ENCODE results near the gene HDAC8.

HDAC8 gene

DNA sequence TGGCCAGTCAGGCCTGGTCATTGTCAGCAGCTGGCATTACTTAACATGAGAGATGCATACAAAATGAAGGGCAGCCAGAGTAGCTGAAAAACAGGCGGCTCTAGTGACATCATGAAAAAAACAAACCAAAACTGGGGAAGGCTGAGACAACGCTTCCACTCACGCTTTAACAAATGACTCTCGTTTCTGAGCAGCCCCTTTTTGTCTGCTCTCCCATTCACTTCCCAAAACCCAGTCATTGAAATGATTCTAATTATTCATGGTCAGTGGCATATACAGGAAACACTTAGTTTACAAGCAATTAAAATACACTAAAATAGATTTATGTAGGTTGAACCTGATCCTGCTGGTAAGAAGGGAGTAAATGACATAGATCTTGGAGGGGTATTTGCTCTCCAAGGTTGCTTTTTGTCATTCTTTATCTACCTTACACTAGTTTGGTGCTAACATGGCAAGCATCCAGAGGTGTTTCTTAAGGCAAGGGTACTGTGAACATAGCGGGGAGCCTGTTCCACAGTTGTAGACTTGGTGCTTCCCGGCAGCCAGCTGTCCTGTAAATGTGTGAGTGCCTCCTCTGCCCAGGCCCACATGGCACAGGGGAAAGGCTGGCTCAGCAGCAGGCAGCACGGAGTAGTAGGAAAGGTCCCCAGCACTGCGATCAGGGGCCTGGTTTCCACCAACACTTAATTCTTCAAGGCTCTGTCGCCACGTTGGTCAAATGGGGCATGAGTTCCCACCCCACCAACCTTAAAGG is 205.8 kb downstream of the HDAC8 start:
- H3K4me3 ChIP-seq (replicated peaks in 1 of 2; ENCODE audit: low read depth in 2 of 2, low read length in 2 of 2) = no peak overlapping the region
- TF ChIP-seq, protein P1, sequence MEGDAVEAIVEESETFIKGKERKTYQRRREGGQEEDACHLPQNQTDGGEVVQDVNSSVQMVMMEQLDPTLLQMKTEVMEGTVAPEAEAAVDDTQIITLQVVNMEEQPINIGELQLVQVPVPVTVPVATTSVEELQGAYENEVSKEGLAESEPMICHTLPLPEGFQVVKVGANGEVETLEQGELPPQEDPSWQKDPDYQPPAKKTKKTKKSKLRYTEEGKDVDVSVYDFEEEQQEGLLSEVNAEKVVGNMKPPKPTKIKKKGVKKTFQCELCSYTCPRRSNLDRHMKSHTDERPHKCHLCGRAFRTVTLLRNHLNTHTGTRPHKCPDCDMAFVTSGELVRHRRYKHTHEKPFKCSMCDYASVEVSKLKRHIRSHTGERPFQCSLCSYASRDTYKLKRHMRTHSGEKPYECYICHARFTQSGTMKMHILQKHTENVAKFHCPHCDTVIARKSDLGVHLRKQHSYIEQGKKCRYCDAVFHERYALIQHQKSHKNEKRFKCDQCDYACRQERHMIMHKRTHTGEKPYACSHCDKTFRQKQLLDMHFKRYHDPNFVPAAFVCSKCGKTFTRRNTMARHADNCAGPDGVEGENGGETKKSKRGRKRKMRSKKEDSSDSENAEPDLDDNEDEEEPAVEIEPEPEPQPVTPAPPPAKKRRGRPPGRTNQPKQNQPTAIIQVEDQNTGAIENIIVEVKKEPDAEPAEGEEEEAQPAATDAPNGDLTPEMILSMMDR (IDR thresholded peaks at IDR 0.05; ENCODE audit: low read depth, low read length) = no peak
- no peak for DNase-seq (ENCODE audit: low read depth in 2 of 2)

DNA sequence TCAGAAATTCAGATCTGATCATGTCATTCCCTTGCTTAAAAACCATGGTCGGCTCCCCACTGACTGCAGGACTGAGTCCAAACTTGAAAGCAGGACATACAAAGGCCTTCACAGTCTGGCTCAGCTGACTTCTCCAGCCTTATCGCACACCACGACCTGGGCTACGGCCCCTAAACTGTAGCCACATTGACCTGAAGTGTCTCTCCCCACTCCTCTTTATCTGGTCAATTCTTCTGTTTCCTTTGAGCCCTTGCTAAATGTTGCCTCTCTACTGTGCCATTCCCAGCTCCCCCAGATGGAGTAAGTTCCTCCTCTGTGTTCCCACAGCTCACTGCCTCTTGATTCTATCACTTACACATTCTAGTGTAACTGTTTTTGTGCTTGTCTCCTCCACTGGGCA is 206.5 kb downstream of the HDAC8 start:
- TF ChIP-seq, protein P1 (IDR thresholded peaks at IDR 0.05; ENCODE audit: low read depth, low read length) = no peak
- no peak for DNase-seq (ENCODE audit: low read depth in 2 of 2)
- no peak overlapping the region for H3K4me3 ChIP-seq (replicated peaks in 1 of 2; ENCODE audit: low read depth in 2 of 2, low read length in 2 of 2)

DNA sequence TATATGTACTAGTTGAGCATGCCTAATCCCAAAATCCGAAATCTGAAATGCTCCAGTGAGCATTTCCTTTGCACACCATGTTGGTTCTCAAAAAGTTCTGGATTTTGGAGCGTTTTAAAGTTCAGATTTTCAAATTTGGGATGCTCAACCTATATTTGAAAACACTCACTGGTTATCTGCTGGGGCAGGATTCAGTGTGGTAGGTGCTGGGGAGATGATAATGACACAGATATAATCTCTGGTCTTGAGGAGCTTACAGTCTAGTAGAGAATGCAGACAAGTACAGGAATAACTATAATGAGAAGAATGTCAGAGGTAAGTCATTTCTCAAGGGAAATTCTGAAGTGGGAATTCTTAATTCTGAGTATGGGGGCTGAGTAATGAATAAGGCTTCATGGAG is 207.5 kb downstream of the HDAC8 start:
- TF ChIP-seq, protein P1 (IDR thresholded peaks at IDR 0.05; ENCODE audit: low read depth, low read length) = no peak
- H3K4me3 ChIP-seq (replicated peaks in 1 of 2; ENCODE audit: low read depth in 2 of 2, low read length in 2 of 2) = no peak overlapping the region
- no peak for DNase-seq (ENCODE audit: low read depth in 2 of 2)

DNA sequence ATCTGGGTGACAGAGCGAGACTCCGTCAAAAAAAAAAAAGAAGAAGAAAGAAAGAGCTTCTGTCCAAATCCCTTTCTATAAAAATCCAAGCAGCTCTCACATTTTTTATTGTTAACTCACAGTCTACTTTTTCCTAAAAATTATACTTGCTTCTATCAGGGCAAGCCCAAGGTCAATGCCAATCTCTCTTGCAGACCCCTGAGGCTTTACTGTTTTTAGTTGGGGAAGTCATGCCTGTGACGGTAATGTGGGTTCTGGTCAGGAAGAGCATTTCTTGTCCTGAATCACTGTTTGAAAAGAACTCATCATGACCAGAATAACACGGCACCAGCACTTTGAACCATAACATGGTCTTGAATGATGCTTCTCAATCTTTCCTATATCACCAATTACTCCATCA is 212.3 kb downstream of the HDAC8 start:
- H3K4me3 ChIP-seq (replicated peaks in 1 of 2; ENCODE audit: low read depth in 2 of 2, low read length in 2 of 2) = no peak overlapping the region
- DNase-seq (ENCODE audit: low read depth in 2 of 2) = no peak
- TF ChIP-seq, protein P1 (IDR thresholded peaks at IDR 0.05; ENCODE audit: low read depth, low read length) = no peak

DNA sequence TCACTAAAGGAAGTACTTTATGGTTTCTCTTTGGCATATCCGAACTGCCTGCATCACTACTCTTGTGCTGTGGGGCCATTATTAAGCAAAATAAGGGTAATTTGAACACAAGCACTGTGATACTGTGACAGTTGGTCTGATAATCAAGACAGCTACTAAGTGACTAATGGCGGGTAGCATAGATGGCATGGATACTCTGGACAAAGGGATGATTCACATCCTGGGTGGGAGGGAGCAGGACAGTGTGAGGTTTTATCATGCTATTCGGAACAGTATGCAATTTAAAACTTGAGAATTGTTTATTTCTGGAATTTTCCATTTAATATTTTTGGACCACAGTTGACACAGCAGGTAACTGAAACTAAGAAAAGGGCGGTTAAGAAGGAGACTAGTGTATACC is 214.3 kb downstream of the HDAC8 start:
- H3K4me3 ChIP-seq (replicated peaks in 1 of 2; ENCODE audit: low read depth in 2 of 2, low read length in 2 of 2) = no peak overlapping the region
- TF ChIP-seq, protein P1 (IDR thresholded peaks at IDR 0.05; ENCODE audit: low read depth, low read length) = no peak
- peak; percentile 12 to 51 for DNase-seq (ENCODE audit: low read depth in 2 of 2)

DNA sequence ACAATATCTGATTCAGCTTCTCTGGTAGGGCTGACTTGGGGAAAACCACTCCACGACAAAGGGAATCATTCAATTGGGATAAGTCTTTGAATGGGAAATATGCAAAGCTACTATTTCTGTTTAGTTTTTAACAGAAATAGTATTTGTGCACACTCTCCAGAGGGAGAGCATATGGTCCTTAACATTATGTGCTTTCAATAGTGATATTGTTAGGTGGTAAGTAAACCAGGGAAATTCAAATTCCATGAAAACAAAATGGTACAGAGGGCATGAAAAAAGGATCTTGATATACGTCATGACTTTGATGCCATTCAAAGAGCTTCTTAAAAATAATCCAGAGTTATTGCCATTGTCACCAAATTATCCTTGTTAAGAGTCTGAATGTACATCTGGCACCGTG is 219.9 kb downstream of the HDAC8 start:
- no peak for DNase-seq (ENCODE audit: low read depth in 2 of 2)

More for the DNA sequence above, 219.9 kb downstream of the HDAC8 start:
- no peak overlapping the region for H3K4me3 ChIP-seq (replicated peaks in 1 of 2; ENCODE audit: low read depth in 2 of 2, low read length in 2 of 2)
- TF ChIP-seq, protein P1 (IDR thresholded peaks at IDR 0.05; ENCODE audit: low read depth, low read length) = no peak

All from cardiac fibroblast (primary cell).